Measurements from ENCODE around the gene PRKCSH. TPM values are rescaled to one million over a fixed set of nuclear protein-coding genes. Genes with fewer than 3 reads are reported as not detected.
"Not testable (repeated sequence)": the region's sequence is repeated elsewhere in the genome, so short reads cannot be mapped to it uniquely, and the experiment has no call there.

The PRKCSH gene, protein sequence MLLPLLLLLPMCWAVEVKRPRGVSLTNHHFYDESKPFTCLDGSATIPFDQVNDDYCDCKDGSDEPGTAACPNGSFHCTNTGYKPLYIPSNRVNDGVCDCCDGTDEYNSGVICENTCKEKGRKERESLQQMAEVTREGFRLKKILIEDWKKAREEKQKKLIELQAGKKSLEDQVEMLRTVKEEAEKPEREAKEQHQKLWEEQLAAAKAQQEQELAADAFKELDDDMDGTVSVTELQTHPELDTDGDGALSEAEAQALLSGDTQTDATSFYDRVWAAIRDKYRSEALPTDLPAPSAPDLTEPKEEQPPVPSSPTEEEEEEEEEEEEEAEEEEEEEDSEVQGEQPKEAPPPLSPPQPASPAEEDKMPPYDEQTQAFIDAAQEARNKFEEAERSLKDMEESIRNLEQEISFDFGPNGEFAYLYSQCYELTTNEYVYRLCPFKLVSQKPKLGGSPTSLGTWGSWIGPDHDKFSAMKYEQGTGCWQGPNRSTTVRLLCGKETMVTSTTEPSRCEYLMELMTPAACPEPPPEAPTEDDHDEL
- total RNA-seq = 311 and 319 TPM in 2 replicates

DNA sequence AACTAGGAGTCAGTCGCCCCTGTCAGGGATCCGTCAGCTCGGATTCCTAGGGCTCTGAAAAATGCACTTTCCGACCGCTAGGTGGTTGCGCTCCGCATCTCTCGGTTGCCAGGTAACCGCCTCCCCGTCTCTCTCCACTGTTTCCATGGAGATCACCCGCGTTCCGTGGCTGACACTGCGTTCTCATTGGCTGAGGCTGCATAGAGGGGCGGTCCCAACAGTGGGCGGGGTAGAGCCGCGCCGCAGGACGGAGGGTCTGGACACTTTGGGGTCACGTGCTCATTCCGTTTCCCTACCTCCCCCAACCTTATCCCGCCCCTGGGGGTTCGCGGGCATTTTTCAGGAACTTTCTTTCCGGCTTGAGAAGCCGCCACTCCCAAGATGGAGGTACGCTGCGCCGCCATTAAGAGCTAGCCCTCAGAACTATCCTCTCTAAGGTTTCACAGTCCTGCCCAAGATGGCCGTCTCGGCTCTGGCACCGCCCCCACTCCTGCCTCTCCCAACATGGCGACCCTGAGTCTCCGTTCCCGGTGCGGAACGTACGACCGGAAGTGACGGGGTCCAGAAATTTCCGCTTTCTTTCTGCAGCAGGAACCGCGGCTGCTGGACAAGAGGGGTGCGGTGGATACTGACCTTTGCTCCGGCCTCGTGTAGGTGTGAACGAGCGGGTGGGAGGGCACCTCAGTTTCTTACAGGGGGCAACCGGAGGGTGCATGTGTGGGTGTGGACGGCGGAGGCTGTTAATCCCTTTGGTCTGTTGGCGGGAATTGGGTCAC is at the start of gene PRKCSH, which contains the start of gene ODAD3:
Gene PRKCSH (plus strand): TSS at position 579 of the 776 bp plus-strand sequence. CDS start 483 bp downstream, outside the sequence.
Gene ODAD3 (minus strand): TSS at position 65 of the 776 bp plus-strand sequence. CDS start 105 bp downstream, outside the sequence.
- intact Hi-C loops (cut with micrococcal nuclease) = loop anchor here (1.0 to 10.0 kb wide), 18 partner anchors 13 to 1640 kb away; partner anchors contain the start of genes CCDC159, ECSIT, ELOF1 and ILF3

DNA sequence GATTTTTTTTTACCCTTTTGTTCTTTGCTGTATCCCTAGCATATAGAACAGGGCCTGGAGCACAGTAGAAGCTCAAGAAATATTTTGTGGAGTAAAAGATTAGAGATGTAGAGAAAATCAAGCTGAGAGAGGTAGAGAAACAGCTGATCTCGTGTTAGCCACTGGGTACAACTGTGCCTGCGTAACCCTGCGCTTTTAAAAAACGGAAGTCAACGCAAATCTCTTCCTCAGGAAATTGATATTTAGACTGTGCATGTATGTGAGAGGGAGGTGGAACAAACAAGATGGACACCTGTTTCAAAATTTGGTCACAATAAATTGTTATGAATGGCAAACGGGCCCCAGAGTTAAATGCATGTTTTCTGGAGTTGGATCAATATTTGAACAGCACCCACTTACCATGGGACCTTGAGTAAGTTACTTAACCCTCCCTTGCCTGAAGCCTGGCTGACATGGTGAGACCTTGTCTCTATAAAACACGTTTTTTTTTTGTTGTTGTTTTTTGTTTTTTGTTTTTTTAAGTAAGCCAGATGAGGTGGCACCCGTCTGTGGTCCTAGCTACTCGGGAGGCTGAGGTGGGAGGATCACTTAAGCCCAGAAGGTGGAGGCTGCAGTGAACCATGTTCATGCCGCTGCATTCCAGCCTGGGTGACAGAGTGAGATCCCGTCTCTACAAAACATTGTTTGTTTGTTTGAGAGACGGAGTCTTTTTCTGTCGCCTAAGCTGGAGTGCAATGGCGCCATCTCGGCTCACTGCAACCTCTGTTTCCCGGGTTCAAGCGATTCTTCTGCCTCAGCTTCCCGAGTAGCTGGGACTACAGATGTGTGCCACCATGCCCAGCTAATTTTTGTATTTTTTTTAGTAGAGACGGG is 48.0 kb upstream of the PRKCSH start:
- intact Hi-C loops (cut with micrococcal nuclease) = no loop called here

DNA sequence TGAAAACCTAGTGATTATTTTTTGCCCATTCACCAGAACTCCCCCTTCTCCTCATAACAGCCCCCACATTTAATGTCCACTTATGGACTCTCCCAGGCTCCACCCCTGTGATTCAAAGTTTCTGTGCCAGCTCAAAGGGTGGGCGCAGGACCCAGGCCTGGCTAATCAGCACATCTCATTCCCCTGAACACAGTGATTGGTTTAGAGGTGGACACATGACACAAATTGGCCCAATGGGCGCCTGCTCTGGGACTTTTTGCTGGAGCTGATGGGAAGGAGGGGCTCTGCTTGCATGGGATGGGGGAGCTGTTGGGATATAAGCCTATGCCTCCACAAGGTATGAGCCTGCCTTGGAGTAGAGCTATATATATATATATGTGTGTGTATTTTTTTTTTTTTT is 45.1 kb upstream of the PRKCSH start:
- intact Hi-C loops (cut with micrococcal nuclease) = no loop called here

GRCh38 chr19:11390933-11391680 is 44.3 kb upstream of the PRKCSH start:
- intact Hi-C loops (cut with micrococcal nuclease) = no loop called here

DNA sequence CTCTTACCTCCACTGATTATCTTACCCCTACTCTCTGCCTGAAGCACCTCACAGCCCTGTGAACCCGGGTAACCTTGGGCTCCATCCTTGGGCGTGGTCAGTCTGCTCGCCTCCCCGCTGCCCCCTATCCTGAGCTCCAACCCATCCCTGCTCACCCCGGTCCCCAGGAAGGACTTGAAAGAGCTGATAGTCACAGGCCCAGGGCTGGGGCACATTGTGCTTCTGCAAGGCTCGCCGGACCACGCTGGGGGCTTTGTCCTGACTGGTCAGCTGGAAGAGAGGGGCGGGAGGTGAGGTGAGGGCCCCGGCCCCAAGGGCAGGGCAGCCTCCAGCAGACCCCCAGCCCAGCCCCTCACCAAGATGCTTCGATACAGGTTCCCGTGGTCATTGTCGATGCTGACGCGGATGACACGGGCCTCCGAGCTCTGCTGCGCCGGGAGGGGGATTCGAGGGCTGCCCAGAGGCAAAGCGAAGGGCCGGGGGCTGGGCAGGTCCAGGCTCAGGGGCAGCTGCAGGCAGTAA is 38.3 kb upstream of the PRKCSH start:
- intact Hi-C loops (cut with micrococcal nuclease) = no loop called here

- intact Hi-C loops (cut with micrococcal nuclease) = no loop called here
Measured at GRCh38 chr19:11399667-11400066, 35.8 kb upstream of the PRKCSH start.

DNA sequence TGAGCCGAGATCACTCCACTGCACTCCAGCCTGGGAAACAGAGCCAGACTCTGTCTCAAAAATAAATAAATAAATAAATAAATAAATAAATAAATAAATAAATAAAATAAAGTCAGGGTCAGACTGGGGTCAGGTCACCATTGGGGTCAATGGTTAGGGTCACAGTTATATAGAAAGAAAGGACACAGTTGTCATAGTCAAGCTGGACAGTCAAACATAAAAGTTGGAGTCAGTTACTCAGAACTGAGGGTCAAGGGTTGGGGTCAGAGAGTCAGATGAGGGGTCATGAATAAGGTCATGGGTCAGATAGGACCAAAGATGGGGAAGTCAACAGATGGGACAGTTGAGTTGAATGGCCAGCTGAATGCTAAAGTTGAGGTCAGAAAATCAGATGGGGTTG is 34.6 kb upstream of the PRKCSH start:
- intact Hi-C loops (cut with micrococcal nuclease) = no loop called here

DNA sequence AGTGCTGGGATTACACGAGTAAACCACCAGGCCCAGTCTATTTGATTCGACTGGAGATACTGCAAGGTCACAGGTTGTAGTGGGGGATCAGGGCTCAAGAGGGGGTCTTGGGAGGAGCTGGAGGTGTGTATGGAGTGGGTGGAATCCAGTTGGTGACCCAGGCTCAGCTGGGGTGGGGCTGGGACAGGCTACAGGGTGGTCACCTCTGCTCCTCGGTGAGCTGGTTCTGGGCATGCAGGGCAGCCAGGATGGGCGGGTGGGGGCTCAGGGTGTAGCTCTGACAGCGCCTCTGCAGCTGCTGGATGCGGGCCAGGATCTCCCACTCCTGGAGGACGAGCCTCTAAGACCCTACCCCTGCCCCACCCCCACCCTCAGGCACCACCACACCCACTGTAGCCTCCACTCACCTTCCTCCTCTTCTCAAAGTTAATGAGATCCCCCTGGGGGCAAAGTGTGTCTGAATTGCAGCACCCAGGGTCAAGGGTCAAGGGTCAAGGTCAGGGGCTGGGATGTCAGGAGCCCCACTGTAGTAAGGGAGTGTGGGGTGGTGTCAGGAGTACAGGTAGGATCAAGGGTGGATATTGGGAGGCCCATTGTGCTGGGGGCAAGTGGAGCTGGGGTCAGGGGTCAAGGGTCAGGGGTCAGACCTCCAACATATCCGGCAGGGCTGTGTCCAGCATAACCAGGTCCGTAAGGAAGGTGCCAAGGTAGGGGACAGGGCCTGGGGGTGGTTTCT is 33.5 kb upstream of the PRKCSH start:
- intact Hi-C loops (cut with micrococcal nuclease) = no loop called here

DNA sequence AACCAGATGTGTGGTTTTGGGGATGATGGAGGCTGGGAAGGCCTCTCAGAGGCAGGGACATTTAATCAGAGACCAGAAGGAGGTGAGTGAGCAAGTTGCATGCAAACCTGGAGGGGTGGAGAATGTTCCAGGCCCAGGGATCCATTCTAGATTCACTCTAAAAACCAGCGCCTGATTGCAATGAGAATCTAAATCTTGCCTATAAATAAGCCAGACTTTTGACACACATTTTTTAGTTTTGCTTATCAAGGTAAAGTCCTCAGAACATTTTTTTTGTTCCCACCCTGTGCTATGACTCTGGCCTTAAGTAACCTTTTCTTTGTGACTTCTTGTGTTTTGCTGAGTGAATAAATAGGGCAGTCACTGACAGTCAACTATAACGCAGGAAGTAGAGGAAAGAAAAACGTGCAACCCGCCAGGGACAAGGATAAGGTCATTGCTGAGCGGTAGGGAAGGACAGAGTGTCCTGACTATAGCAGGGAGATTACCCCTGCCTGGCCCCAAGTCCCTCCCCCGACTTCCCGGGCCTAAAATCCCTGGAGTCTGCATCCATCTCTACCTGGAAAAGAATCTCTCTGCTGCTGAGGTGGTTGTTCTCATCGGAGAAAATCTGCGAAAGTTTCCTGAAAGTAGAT is 30.7 kb upstream of the PRKCSH start:
- intact Hi-C loops (cut with micrococcal nuclease) = no loop called here

DNA sequence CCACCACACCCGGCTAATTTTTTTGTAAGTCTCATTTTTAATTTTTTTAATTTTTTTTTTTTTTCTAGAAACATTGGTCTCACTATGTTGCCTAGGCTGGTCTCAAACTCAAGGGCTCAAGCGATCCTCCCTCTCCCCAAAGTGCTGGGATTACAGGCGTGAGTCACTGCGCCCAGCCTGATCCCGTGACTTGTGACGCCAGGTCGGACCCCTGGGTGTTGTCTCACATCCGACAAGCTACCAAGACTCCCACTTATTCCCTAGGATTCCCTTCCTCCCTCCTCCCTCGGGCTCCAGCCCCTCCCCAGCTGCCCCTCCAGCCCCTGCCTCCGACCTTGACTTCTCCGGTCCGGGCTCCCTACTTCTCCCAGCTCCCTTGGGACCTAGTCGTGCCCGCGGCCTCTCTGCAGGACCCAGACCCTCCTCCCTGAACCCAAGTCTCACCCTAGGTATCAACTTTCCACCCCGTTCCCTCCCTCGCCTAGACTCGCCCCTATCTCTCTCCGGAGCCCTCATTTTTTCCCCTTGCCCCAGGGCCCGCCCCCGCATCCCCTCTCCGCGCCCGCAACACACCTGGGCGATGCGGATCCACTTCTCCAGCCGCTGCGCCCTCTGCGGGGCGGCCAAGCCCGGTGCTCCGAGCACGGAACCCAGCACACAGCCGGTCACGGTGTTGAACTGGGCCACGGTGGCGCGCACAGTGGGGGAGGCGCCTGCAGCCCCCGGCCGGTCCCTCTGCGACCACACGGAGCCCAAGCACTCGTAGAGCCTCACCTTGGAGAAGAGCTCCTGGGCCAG is 29.4 kb upstream of the PRKCSH start:
- intact Hi-C loops (cut with micrococcal nuclease) = no loop called here

GRCh38 chr19:11406703-11407236 is 28.7 kb upstream of the PRKCSH start:
- intact Hi-C loops (cut with micrococcal nuclease) = not testable (repeated sequence)

DNA sequence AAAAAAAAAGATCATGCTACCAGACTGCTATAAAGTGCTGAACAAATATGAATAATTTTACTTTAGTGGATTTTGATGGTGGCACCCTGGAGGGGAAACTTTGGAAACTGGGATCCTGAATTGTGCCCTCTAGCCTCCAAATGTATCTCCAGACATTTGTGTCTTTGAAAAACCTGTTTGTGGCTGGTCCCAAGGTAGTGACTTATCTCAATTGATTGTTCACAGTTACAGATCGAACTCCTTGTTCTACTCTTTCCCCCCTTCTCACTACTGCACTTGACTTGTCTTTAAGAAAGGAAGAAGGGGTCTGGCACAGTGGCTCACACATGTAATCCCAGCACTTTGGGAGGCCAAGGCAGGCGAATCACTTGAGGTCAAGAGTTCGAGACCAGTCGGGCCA is 26.8 kb upstream of the PRKCSH start:
- intact Hi-C loops (cut with micrococcal nuclease) = no loop called here

DNA sequence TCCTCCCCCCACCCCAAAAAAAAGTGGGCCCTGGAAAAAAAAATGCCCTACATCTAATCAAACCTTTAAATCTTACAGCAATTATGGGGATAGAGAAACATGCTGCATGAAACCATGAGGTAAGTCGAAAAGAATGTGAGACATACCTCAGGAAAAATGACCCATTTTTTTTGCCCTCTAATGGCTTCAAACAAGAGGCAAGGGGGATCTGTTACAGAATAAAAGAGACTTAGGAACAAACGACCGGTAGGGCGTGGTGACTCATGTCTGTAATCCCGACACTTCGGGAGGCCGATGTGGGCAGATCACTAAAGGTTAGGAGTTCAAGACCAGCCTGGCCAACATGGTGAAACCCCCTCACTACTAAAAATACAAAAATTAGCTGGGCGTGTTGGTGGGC is 24.8 kb upstream of the PRKCSH start:
- intact Hi-C loops (cut with micrococcal nuclease) = no loop called here

DNA sequence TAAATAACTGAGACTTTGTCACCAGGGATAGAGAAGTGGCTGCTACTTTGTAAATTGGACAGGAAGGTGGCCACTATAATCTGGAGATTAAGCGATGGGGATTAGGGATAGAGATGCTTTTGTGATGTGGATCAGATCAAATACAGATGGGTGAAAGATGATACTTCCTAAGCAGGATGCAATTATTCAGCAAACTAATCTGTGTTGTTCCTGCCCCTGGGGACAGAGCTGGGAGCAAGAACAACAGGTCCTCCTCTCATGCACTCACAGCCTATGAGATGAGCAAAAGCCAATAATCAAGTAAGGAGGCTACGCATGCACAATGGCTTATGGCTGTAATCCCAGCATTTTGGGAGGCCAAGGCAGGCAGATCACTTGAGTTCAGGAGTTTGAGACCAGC is 20.9 kb upstream of the PRKCSH start:
- intact Hi-C loops (cut with micrococcal nuclease) = no loop called here

DNA sequence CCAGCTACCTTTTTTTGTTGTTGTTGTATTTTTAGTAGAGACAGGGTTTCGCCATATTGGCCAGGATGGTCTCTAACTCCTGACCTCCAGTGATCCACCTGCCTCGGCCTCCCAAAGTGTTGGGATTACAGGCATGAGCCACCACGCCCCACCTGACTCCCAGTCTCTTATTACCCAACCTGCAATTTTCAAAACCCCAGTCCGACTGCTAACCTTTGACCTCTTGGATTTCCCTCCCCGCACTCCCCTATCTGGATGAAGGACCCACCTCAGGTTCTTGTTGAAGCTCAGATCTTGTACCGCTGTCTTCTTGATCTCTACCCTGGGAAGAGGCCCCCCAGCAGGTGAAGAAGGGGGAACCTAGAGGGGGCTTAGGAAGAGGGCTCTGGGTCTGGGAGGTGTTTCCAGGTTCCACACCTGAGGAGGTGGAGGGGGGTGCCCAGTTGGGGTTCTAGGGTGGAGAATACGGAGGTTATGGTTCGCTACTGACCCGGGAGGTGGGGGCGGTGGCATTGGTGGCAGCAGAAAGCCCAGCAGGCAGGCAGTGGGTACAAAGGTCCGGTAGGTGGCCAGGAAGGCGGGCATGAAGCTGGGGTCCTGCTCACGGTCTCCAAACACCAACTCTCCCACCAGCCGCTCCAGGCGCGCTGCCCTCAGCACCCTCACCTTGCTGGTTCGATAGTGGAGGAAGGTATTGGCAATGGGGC is 18.9 kb upstream of the PRKCSH start:
- intact Hi-C loops (cut with micrococcal nuclease) = no loop called here

GRCh38 chr19:11418094-11418548 is 17.3 kb upstream of the PRKCSH start:
- intact Hi-C loops (cut with micrococcal nuclease) = no loop called here

Measured in T-helper 1 cell treated with Interleukin-12 subunit alpha and Interleukin-12 subunit beta and Interleukin-4 antibody, amounts not matched to agents 30 ng/mL and 1 ng/mL, for 36 hours (primary cell).